Measurements from ENCODE around the gene ADD3.
"Not testable (repeated sequence)": the region's sequence is repeated elsewhere in the genome, so short reads cannot be mapped to it uniquely, and the experiment has no call there.

The ADD3 gene

DNA sequence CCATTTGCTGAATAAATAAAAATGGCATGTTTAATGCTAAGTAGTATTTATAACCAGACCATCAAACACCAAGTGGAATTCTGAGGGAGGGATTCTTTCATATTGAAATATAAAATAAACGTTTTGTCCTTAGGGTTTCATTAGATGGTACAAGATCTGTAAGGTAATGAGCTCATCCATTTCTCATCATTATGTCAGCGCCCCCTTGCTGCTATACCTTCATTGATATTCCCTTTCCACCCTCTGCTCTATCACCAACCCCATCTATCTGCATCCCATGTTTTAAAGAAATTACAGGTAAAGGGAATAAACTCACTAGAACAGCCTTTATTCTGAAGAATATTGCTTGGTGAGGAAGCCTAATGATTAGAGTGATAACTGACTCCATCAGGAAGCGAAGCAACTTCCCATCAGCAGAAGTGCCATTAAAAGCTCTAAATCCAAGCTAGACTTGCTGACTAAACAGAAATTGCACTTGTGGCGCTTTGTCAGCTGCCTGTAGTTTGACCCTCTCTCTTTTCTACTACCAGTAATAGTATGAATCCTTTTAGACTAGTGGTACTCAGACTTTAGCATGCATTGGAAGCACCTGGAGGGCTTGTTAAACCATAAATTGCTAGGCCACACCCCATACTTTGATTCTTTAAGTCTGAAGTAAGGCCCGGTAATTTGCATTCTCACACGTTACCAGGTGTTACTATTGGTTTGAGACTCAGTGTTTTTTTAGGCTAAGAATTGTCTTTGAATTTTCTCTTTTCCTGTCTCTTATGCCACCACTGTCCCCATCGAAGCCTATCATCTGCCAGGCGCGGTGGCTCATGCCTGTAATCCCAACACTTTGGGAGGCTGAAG lies 27.5 kb downstream of the ADD3 start:
- DNase-seq: no peak

DNA sequence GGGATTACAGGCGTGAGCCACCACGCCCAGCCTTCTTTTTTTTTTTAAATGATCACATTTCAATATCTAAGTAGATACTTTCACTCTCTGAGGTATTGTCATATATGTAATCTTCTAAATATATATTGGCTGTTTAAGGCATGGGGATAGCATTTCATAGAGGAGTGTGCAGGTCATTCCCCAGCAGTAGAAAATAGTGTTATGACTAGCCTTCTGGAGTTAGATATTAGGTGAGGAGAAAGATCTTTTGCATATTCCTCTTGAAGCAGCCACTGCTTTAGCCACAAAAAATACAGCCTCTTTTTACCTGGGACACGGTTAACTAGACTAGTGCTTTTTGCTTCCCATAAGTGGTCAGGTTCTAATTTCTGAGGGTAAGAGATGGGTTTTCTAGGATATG lies 28.9 kb downstream of the ADD3 start:
- DNase-seq: no peak

DNA sequence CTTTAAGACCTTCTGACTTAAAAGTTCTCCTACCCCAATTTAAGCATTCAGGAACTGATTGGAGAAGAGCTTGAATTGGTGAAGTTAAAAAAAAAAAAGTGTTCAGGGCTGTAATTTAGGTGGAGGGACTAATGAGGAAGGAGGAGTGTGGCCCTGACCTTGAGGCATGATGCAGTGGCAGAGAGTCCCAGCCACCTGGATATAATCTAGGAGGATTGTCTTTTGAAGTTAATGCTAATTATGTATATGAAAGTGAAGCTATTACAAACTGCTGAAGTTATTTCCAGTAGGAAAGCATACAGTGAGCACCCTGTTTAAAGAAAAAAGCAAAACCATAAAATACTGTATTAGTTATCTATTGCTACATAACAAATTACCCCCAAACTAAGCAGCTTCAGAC lies 31.5 kb downstream of the ADD3 start:
- no peak for DNase-seq

DNA sequence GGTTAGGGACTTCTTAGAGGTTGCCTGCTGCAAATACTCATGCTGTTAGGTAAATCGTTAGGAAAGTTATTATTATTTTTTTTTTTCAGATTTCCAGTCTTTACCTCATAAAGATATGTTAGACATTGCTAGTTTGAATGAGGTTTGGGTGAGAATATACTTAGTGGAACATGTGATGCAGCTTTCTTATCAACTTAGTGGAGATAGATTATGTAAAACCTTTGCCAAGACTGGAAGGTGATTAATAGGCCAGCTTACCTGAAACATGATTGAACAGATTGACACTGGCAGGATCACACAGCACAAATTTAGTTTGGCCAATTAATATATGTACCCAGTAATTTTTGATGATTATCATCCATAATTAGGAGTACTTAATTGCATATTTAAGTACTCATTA lies 32.3 kb downstream of the ADD3 start:
- no peak for DNase-seq

DNA sequence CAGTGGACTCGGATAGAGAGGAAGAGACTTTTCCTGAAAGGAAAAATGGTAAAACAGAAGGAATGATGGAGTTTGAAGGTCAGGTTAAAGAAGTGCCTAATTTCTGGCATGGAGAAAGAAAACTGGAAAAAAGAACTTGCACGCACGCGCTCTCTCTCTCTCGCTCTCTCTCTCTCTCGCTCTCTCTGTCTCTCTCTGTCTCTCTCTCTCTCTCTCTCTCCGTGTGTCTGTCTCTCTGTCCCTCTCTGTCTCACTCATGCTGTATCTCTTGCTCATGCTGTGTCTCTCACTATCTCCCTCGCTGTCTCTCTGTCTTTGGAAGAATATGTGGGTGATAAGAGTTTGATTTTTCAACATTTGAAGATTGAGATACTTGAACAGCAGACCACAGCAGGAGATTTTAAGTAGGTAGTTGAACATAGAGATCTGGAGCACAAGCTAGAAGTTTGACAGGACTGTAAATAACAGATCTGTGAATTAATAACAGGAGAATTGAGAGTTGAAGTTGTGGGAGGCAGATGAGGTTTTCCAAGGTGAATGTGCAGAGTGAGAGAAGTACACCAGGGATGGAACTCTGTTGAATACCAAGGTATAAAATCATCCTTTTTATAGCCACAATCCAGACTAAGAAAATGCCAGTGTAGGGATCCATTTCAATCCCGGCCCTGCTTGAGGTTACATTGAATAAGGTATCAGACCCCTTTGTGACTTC lies 33.1 kb downstream of the ADD3 start:
- DNase-seq: no peak

DNA sequence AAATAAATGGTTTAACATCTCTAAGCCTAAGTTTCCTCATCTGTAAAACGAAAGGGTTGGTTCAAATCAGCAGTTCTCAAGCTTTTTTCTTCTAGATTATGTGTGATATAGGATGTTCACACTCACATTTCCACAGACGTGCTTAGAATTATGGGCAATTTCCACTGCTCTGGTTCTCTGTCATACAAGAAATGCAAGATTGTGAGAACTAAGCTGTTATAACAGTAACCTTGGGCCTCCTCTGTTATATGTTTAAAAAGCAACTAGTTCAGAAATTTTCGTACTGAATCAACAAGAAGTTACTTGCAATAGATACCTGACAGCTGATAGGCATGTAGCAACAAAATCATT lies 33.7 kb downstream of the ADD3 start:
- no peak for DNase-seq

DNA sequence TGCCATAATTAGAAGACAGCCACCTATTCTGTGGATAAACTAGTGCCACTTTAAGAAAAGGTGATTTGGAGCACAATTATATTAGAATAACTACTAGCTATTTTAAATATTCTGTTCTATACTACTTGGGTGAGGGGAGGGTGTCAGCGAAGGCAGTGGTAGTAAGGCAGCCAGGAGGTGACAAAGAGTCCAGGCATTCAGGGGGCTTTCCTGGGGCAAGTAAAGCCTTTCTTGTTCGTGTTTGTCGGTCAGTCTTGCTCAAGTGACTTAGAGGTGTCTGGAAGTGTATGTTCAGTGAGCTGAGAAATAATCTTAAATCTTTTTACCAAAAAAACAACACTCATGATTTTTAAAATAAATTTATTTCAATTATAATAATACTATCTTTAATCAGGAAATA lies 34.4 kb downstream of the ADD3 start:
- DNase-seq: no peak

DNA sequence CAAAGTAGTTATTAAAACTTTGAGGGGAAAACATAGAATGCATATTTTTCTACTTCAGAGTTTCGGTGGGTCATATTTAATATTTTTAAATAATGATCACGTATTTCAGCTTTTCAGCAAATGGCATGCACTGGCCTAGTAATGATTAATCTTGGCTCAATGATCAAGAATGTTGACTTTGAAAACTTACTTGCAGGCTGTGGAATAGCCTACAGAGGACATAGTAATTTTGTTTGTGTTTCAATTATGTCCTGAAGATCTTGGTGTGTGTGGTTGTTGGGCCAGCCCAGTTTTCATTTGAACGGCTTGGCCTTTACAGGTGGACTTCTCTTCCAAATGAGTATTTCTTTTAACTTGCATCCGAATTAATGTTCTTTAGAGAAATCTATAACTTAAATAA lies 35.1 kb downstream of the ADD3 start:
- no peak for DNase-seq

DNA sequence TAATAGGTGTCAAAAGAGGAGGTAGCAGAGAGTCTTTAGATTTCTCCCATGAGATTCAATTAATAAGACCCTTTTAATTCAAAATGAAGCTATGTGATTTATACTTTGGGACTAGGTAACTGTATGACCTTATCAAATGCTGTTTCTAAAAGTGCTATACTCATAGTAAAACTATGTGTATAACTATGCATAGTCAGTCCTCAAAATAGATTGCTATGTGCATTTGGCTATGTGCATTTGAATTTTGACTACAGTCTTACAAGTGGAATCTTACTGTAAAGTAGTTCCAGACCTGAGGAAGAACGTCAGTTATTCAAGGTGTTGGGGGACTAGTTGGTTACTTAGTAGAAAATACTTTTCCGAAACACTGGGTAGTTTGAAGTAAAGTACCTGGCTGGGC lies 36.9 kb downstream of the ADD3 start:
- DNase-seq: no peak

DNA sequence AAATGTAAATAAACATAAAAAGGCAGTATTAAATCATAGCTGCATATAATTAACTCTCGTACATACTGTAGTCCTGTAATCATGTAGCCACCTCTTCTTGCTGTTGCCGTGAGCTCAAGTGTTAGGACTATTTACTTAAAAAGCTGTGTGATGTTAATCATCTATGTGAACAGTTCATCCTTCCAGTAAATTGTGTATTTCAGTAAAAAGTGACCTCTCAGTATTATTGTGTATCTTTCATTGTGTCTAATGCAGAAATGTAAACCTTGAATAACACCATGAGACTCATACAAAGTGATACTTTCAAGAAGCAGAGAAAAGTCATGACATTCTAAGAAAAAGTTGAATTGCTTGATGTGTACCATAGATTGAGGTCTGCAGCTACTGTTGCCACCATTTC lies 38.0 kb downstream of the ADD3 start:
- no peak for DNase-seq

DNA sequence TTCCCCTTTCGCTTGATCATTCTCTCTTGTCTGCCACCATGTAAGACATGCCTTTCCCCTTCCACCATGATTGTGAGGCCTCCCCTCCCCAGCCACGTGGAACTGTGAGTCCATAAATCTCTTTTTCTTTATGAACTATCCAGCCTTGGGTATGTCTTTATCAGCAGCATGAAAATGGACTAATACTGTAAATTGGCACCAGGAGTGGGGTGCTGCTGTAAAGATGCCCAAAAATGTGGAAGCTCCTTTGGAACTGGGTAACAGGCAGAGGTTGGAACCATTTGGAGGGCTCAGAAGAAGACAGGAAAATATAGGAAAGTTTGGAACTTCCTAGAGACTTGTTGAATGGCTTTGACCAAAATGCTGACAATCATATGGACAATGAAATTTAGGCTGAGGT lies 40.4 kb downstream of the ADD3 start:
- not testable (repeated sequence) for DNase-seq

DNA sequence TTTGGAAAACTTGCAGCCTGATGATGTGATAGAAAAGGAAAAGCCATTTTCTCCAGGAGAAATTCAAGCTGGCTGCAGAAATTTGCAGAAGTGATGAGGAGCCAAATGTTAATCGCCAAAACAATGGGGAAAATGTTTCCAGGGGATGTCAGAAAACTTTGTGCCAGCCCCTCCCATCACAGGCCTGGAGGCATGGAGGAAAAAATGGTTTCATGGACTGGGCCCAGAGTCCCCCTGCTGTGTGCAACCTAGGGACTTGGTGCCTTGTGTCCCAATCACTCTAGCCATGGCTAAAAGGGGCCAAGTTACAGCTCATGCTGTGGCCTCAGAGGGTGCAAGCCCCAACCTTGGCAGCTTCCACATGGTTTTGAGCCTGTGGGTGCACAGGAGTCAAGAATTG lies 41.0 kb downstream of the ADD3 start:
- no peak for DNase-seq

DNA sequence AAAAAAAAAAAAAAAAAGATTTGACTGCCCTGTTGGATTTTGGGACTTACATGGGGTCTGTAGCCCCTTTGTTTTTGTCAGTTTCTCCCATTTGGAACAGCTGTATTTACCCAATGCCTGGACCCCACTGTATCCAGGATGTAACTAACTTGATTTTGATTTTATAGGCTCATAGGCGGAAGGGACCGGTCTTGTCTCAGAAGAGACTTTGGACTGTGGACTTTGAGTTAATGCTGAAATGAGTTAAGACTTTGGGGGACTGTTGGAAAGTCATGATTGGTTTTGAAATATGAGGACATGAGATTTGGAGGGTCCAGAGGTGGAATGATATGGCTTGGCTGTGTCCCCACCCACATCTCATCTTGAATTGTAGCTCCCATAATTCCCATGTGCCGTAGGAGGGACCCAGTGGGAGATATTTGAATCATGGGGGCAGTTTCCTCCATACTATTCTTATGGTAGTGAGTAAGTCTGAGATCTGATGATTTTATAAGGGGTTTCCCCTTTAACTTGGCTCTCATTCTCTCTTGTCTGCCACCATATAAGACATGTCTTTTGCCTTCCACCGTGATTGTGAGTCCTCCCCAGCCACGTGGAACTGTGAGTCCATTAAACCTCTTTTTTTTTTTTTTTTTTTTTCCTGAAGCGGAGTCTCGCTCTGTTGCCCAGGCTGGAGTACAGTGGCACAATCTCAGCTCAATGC lies 42.3 kb downstream of the ADD3 start:
- DNase-seq: not testable (repeated sequence)

DNA sequence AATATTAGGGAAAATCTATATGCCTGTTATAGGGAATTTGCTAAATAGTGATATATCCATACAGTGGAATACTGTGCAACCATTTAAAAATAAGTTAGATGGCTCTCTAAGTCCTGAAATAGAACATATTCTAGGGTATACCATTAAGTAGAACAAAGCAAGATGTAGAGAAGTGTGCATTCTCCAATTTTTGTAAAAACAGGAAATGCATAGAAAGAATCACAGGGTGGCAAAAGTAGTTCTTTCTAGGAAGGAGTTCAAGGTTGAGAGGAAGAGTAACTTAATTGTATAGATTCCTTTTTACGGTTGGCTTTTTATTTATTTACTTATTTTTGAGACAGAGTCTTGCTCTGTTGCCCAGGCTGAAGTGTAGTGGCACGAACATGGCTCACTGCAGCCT lies 43.7 kb downstream of the ADD3 start:
- DNase-seq: no peak

DNA sequence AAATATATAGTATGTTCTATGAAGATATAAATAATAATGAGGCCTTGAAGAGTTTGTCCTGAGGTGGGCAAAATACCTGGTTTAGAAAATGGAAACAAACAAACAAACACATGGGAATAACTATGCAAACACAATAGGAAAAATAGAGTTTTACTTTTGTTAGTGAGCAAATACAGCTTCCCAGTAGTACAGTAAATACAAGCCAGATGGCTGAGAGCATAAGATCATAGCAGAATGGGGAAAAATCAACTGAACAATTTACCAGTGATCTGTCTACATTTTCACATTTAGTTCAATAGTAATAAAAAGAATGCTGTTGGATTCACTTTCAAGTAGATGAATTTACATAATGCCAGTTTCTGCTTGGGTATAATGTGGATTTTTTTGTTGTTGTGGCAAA lies 45.1 kb downstream of the ADD3 start:
- DNase-seq: no peak

DNA sequence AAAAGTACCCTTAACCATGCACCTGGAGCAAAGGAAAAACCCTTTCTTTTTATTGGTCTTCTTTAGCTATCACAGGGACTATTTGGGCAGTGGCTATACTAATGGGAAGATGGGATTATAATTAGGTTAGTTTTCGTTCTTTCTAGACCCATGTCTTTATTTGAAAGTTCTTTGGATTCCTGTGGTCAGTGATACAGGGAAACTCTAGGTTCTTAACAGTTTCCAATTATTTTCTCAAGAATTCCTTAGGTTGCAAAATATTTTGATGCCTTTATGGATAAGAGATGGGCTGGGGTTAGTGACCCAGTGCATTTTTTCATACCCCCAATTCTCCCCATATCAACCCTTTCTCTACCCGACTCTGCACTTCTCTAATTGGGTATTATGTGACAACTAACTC lies 49.0 kb downstream of the ADD3 start:
- DNase-seq: no peak

DNA sequence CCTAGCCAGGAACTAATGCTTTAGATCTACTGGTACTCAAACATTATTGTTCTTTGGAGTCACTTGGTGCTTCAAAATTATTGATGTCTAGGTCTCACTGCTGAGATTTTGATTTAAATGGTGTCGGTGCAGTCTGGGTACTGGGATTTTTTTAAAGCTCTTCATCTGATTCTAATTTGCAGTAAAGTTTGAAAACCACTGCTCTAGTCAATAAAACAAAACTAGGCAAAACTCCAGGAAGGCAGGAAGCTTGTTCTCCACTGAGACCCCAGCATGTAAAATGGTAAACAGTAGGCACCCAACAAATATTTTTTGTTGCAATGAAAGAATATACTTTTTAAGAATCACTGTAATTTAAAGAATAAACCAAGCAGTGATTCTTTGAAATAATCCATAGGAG lies 49.7 kb downstream of the ADD3 start:
- no peak for DNase-seq

DNA sequence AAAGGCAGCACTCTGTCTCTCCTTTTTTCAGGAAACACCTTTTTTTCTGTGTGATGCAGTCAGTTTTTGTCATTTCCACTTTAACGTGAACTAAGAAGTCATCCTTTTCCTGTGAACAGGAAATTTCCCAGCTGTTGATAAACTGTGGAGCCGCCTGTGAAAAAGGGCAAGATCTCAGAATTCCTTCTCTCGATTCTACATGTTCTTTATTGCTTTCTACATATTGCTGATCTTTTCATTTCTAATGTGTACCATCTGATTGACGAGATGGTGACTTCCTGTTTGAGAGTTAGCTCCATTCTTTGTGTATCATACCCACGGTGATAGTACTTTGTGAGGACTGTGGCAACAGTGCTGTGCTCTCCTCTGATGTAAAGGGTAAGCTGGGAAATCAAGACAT lies 50.4 kb downstream of the ADD3 start:
- no peak for DNase-seq

DNA sequence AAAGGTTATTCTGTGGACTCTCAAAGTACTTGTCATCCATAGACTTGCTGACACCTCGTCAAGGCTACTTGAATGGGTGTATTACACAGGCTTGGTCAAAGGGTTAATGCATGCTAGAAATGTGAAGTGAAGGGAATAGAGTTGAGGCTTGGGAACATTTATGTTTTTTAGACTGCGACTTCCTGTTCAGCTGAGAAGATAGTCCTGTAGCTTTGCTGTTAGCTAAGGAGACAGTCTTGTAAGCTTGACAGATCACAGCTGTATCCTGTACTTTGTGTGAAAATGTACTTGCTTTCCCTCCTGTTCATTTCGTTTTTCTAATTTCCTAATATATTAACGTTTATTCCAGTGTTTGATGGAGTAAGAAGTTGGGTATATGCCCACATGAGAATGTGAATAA lies 52.1 kb downstream of the ADD3 start:
- no peak for DNase-seq

DNA sequence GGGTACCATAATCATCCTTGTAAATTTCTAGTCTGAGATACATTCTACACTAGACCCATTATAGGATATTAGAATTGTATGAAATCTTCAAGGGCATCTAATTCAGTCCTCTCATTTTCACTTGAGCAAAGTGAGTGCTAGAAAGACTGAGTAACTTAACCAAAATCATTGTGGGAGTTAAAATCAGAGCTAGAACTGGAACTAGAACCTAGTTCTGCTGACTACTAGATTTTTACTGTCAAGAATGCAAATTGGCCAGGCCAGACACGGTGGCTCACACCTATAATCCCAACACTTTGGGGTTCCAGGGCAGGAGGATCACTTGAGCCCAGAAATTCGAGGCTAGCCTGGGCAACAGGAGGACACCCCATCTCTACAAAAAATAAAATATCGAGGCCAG lies 53.9 kb downstream of the ADD3 start:
- DNase-seq: no peak

DNA sequence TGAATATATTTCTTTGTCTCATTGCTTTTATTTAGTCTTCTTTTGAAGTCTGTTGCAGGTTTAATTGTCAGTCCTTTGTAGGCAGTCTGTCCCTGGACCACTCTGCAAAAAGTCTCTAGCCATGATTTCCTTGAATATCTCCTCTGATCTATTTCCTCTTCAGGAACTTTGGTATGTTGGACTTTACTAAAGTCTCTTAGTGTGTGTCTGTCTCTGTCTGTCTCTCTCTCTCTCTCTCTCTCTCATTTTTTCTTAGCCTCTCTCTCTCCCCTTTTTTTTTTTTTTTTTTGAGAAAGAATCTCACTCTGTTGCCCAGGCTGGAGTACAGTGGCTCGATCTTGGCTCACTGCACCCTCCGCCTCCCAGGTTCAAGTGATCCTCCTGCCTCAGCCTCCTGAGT lies 57.5 kb downstream of the ADD3 start:
- no peak for DNase-seq

DNA sequence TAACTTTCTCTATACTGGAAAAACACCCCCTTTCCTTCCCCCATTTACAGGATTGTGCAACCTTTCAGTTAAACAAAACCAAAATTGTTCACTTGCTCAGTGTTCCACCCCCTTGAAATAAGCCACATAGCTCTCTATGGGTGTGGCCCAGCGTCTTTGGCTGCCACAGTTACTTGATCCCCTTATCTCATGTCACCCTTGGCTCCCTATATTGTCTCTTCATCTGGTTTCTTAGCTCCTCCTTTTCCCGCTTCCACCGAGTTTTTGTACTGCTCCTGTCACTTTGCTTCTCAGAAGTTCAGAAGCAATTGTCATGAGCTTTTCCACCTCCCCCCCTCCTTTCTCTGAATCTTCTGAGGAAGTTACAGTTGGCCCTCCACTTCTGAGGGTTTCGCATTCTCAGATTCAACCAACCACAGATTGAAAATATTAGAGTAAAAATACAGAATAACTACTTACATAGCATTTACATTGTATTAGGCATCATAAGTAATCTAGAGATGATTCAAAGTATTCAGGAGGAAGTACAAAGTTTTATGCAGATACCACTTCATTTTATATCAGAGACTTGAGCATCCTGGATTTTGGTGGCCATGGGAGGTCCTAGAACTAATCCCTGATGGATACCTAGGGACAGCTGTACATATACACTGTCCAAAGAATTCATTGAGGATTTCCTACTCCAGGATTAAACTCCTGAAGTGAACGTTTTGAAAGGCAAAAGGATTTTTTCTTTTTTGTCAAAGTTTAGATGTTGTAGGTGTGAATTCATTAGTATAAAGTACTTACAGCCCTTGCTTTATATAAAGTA lies 60.4 kb downstream of the ADD3 start:
- peak; percentile 56 for DNase-seq

DNA sequence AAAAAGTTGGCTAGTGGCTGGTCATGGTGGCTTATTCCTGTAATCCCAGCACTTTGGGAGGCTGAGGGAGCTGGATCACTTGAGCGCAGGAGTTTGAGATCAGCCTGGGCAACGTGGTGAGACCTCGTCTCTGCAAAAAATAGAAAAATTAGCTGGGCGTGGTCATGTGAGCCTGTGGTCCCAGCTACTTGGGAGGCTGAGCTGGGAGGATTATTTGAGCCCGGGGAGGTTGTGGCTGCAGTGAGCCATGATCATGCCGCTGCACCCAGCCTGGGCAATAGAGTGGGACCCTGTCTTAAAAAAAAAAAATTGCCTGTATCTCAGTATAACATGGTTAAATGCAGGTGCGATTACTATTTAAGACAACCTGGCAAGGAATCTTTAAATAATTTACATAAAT lies 61.0 kb downstream of the ADD3 start:
- no peak for DNase-seq

Data from stimulated activated CD4-positive, alpha-beta T cell treated with anti-CD3 and anti-CD28 coated beads, Interleukin-15, amount 100 ng/mL, for 24 hours (primary cell).